GM21786 (cell line): Measurements from ENCODE around the gene TPCN2.

Source experiments
- ATAC-seq: cut with Tn5 transposase; IDR thresholded peaks from one replicate; pipeline ENCODE4 v1.9.1; 2021; ENCODE audit not compliant: unreplicated experiment

The TPCN2 gene

GRCh38 chr11:69055598-69056516, 7.1 kb downstream of the TPCN2 start:
- ATAC-seq = peak; percentile 75

- no peak for ATAC-seq
Measured at GRCh38 chr11:69057236-69057635, 8.5 kb downstream of the TPCN2 start.

- no peak for ATAC-seq
Measured at GRCh38 chr11:69057801-69058200, 9.1 kb downstream of the TPCN2 start.

- no peak for ATAC-seq
Measured at GRCh38 chr11:69058511-69059270, 10.0 kb downstream of the TPCN2 start.

- no peak for ATAC-seq
Measured at GRCh38 chr11:69059429-69059828, 10.7 kb downstream of the TPCN2 start.

- ATAC-seq = no peak
Measured at GRCh38 chr11:69059985-69060384, 11.3 kb downstream of the TPCN2 start.

GRCh38 chr11:69060806-69061712, 12.3 kb downstream of the TPCN2 start:
- ATAC-seq = no peak

GRCh38 chr11:69061713-69062053, 13.0 kb downstream of the TPCN2 start:
- ATAC-seq = no peak

- no peak for ATAC-seq
Measured at GRCh38 chr11:69062169-69062855, 13.6 kb downstream of the TPCN2 start.

GRCh38 chr11:69062873-69063651, 14.3 kb downstream of the TPCN2 start:
- ATAC-seq = no peak

GRCh38 chr11:69063652-69064260, 15.0 kb downstream of the TPCN2 start:
- ATAC-seq = no peak

GRCh38 chr11:69064394-69064957, 15.7 kb downstream of the TPCN2 start:
- ATAC-seq = no peak

- no peak for ATAC-seq
Measured at GRCh38 chr11:69065147-69065710, 16.5 kb downstream of the TPCN2 start.

GRCh38 chr11:69066122-69067112, 17.7 kb downstream of the TPCN2 start:
- ATAC-seq = no peak

- ATAC-seq = no peak
Measured at GRCh38 chr11:69067200-69067599, 18.5 kb downstream of the TPCN2 start.

GRCh38 chr11:69071086-69071800, 22.5 kb downstream of the TPCN2 start:
- ATAC-seq = no peak

- no peak for ATAC-seq
Measured at GRCh38 chr11:69071956-69072355, 23.2 kb downstream of the TPCN2 start.
